ENCODE results near the gene ABCC10. TPM values are rescaled to one million over a fixed set of nuclear protein-coding genes. Genes with fewer than 3 reads are reported as not detected.

The ABCC10 gene
- total and polyA plus RNA-seq, 7 donors = 7.8 to 11.0 (median 9.8) TPM

DNA sequence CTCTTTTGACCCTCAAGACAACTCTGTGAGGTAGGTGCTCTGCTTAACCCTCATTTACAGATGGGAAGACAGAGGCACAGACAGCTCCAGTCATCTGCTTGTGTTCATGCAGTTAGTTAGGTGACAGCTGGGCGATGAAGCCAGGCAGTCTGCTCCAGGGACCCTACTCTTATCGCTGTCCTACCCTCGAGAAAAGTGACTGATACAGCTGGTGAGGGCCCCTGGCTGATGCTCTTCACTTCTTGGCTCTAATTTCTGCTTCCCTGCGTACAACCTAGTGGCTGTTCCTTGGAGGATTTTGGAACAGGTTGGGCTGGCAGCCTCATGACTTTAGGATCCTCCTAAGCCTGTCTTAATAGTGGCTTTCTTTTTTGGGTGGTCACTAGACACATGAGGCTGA, 40.9 kb downstream of the ABCC10 start:
- H3K27me3 ChIP-seq (ENCODE audit: insufficient read depth in 3 of 3, low read length in 2 of 3) = peaks cover 0 to 14% (median 0%) of the 10 kb centered on the region in 3 donors
- no peak overlapping the region for H3K4me3 ChIP-seq
- TF ChIP-seq, protein P1, sequence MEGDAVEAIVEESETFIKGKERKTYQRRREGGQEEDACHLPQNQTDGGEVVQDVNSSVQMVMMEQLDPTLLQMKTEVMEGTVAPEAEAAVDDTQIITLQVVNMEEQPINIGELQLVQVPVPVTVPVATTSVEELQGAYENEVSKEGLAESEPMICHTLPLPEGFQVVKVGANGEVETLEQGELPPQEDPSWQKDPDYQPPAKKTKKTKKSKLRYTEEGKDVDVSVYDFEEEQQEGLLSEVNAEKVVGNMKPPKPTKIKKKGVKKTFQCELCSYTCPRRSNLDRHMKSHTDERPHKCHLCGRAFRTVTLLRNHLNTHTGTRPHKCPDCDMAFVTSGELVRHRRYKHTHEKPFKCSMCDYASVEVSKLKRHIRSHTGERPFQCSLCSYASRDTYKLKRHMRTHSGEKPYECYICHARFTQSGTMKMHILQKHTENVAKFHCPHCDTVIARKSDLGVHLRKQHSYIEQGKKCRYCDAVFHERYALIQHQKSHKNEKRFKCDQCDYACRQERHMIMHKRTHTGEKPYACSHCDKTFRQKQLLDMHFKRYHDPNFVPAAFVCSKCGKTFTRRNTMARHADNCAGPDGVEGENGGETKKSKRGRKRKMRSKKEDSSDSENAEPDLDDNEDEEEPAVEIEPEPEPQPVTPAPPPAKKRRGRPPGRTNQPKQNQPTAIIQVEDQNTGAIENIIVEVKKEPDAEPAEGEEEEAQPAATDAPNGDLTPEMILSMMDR (IDR thresholded peaks at IDR 0.05) = no peak
- WGBS, 3 donors = 67 to 74% (median 73%) methylated on average over 4 of the region's 4 CpGs
- no peaks in the 10 kb centered on the region for H3K9me3 ChIP-seq
- no peak overlapping the region for H3K27ac ChIP-seq
- no peak for DNase-seq
- intact Hi-C loops (cut with DNase I) = no loop called here
- no peaks in the 10 kb centered on the region for H3K36me3 ChIP-seq (ENCODE audit: insufficient read depth in 1 of 2, low read depth in 1 of 2)
- no peaks in the 10 kb centered on the region for H3K4me1 ChIP-seq
- ATAC-seq = no peak

DNA sequence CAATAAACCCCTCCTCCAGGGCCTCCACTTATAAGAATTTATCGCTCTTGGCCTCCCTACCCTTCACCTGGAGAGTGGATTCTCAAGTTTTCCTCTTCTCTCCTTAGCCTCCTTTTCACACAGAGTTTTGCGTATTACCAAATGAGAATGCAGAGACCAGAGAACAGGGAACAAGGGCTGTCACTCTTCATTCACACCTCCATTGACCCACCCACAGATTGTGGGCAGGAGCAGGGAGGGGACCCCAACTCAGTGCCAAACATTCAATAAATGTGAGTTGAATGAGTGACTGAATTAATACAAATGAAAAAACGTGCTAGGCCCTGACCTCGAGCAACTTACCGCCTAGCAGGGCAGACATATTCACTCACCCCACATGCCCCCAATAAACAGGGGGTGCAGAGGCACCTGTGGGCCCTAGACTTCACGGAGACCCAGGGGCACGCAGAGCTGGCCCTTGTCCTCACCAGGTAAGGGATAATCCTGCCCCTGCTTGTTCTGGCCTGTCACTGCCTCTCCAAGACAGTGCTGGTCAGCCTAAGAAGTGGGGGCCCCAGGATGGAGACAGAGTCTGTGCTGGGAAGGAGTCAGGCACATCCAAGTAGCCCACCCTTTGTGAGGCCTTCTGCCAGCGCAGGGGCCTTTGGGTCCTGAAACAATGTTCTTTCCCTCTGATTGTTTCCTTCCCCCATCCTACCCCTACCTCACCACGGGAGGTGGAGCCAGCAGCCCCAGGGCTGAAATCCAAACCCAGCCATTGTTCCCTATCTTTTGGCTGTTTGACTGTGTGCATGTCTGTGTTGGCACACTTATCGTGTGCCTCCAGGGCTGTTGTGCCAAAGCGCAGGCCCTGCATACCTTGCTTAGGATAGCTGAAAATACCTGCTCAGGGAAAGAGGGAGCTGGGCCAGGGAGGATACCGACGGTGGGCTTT, 41.7 kb downstream of the ABCC10 start:
- TF ChIP-seq, protein P1 (IDR thresholded peaks at IDR 0.05) = no peak
- H3K27me3 ChIP-seq (ENCODE audit: insufficient read depth in 3 of 3, low read length in 2 of 3) = peaks cover 0 to 10% (median 0%) of the 10 kb centered on the region in 3 donors
- H3K36me3 ChIP-seq (ENCODE audit: insufficient read depth in 1 of 2, low read depth in 1 of 2) = no peaks in the 10 kb centered on the region
- intact Hi-C loops (cut with DNase I) = no loop called here
- H3K9me3 ChIP-seq = no peaks in the 10 kb centered on the region
- ATAC-seq (no peak), DNase-seq (no peak)
- H3K4me1 ChIP-seq = no peaks in the 10 kb centered on the region
- H3K4me3 ChIP-seq = no peak overlapping the region
- H3K27ac ChIP-seq = no peak overlapping the region
- WGBS, 3 donors = 69 to 77% (median 72%) methylated on average over 13 of the region's 13 CpGs

DNA sequence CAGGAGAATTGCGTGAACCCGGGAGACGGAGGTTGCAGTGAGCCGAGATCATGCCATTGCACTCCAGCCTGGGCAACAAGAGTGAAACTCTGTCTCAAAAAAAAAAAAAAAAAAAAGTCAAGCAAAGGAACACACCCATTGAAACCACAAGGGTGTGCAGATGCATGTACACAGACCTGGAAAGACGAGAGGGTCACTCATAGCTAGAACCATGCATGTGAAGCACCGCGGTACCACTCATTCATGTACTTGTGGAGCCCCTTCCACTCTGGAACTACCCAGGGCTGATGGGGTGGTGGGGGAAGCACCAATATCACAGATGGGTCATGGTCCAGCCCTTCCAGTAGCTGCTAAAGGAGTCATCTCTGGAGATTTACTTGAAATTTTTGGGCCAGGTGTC, 42.6 kb downstream of the ABCC10 start:
- Histone ChIP-seq H3K27me3 (ENCODE audit: insufficient read depth in 3 of 3, low read length in 2 of 3) (peaks cover 0 to 10% (median 0%) of the 10 kb centered on the region in 3 donors), H3K27ac (no peak overlapping the region), H3K4me3 (no peak overlapping the region), H3K36me3 (ENCODE audit: insufficient read depth in 1 of 2, low read depth in 1 of 2) (no peaks in the 10 kb centered on the region), H3K4me1 (no peaks in the 10 kb centered on the region), H3K9me3 (no peaks in the 10 kb centered on the region)
- 85 to 91% (median 88%) methylated on average over 7 of the region's 7 CpGs for WGBS, 3 donors
- TF ChIP-seq, protein P1 (IDR thresholded peaks at IDR 0.05) = no peak
- DNase-seq (no peak), ATAC-seq (no peak)
- intact Hi-C loops (cut with DNase I) = no loop called here

DNA sequence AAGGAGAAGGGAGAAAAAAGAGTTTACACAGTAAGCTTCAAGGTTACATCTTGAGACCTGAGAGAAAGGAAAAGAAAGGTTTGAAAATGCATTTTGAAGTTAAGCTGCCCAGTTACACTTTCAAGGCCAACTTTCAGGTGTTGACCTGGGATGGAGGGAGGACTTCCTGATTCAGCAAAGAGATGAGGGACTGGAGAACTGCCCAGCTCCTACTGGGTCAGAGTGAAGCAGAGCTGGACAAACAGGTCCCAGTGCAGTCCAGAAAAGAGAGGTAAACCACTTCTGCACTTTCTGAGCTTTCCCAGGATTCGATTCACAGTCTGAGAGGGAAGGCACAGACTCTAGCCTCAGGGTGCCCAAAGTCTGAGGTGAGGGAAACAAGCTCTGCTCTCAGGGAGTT, 44.1 kb downstream of the ABCC10 start:
- WGBS, 3 donors = 74 to 79% (median 75%) methylated on average over 1 of the region's 1 CpG
- H3K27me3 ChIP-seq (ENCODE audit: insufficient read depth in 3 of 3, low read length in 2 of 3) = no peaks in the 10 kb centered on the region
- DNase-seq = no peak
- no peak for ATAC-seq
- no peaks in the 10 kb centered on the region for H3K9me3 ChIP-seq
- no peaks in the 10 kb centered on the region for H3K36me3 ChIP-seq (ENCODE audit: insufficient read depth in 1 of 2, low read depth in 1 of 2)
- H3K27ac ChIP-seq = no peak overlapping the region
- TF ChIP-seq, protein P1 (IDR thresholded peaks at IDR 0.05) = no peak
- H3K4me1 ChIP-seq = no peaks in the 10 kb centered on the region
- H3K4me3 ChIP-seq = no peak overlapping the region
- intact Hi-C loops (cut with DNase I) = no loop called here
